VCaP (cell line): ENCODE results near the gene OR11A1.

Source experiments
- H3K27ac ChIP-seq: fragments of 450-650 bp; 2 replicates; pipeline ENCODE4 v1.5.1; 2017
- CTCF ChIP-seq: fragments of 450-650 bp; conservative IDR thresholded peaks from 2 replicates; pipeline ENCODE4 v1.5.1; 2017; ENCODE audit warnings: mild to moderate bottlenecking, moderate library complexity

The OR11A1 gene

GRCh38 chr6:29500594-29500993 is 43.7 kb upstream of the OR11A1 start:
- no peak for TF ChIP-seq CTCF
- H3K27ac ChIP-seq = no peak overlapping the region

GRCh38 chr6:29499704-29500103 is 42.8 kb upstream of the OR11A1 start:
- no peak overlapping the region for H3K27ac ChIP-seq
- no peak for TF ChIP-seq CTCF

- no peak overlapping the region for H3K27ac ChIP-seq
Measured at GRCh38 chr6:29496961-29497360, 40.1 kb upstream of the OR11A1 start.

DNA sequence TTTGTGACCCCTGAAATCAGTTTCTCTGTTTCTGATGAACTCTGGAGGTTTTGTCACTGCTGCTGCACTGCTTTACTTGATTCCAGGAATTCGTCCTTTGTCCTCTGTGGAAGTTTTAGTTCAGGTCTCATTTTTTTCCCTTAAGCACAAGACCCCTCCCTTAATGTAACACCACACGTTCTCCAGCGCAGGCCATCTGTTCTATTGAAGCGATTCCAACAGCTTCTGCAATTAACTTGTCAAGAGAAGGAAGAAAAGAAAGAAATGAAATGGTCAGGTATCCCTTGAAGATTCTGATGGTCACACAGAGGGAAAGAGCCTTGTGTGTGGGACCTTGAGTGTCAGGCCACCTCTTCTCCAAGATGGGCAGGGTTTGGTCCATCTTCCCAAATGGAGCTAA is 38.7 kb upstream of the OR11A1 start:
- TF ChIP-seq CTCF = no peak
- H3K27ac ChIP-seq = no peak overlapping the region

More at GRCh38 chr6:29496961-29497360, 40.1 kb upstream of the OR11A1 start:
- TF ChIP-seq CTCF = no peak

DNA sequence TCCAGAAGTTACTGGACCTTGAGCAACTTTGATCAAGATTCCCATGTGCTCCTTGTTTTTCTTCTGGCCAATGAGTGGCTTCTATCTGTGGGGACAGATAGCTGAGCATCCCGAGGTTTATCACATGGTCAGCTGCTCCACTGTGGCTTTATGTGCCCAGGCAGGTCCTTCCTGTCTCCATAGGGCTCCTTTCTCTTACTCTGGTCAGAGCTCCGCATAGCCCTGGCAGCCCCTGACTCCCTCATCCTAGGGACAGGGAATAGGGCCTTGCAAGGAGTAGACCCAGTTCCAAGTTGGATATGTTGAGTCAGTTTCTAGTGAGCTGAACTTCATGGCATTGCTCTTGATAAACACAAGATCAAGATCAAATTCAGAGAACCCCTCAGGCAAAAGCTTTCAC is 37.3 kb upstream of the OR11A1 start:
- H3K27ac ChIP-seq = no peak overlapping the region
- TF ChIP-seq CTCF = no peak

DNA sequence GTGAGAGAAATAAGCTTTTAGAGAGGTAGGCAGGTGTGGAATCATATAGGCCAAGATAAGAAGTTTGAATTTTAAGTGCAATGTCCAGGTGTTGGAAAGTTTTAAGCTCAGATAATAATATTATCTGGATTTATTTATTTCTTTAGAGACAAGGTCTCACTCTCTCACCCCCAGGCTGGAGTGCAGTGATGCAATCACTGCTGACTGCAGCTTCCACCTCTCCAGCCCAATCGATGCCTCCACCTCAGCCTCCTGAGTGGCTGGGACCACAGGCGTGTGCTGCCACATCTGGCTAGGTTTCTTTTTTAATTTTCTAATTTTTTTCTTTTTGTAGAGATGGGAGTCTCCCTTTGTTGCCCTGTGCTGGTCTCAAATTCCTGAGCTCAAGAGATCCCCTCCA is 36.4 kb upstream of the OR11A1 start:
- H3K27ac ChIP-seq = no peak overlapping the region
- TF ChIP-seq CTCF = no peak

DNA sequence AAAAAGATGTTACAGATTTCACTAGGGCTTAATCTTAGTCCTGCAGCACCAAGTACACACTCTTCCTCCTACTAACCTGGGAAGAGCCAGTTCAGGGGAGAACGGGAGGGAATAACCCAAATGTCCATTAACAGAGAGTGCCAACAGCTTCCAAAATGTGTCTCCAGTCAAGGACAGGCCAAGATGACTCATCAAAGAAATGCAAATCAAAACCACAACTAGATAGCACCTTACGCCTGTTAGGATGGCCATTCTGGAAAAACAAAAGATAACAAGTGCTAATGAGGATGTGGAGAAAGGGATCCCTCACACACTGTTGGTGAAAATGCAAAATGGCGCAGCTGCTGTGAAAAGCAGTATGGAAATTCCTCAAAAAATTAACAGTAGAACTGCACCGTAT is 34.7 kb upstream of the OR11A1 start:
- TF ChIP-seq CTCF = no peak
- no peak overlapping the region for H3K27ac ChIP-seq

- TF ChIP-seq CTCF = no peak
- H3K27ac ChIP-seq = no peak overlapping the region
Measured at GRCh38 chr6:29490552-29490951, 33.7 kb upstream of the OR11A1 start.
